HG03342 (cell line): ENCODE data around the gene FSHR.

Experiments
- ATAC-seq: cut with Tn5 transposase; IDR thresholded peaks from one replicate; pipeline ENCODE4 v1.9.1; 2021; ENCODE audit warnings: mild to moderate bottlenecking, moderate library complexity; ENCODE audit not compliant: unreplicated experiment

Gene FSHR

DNA sequence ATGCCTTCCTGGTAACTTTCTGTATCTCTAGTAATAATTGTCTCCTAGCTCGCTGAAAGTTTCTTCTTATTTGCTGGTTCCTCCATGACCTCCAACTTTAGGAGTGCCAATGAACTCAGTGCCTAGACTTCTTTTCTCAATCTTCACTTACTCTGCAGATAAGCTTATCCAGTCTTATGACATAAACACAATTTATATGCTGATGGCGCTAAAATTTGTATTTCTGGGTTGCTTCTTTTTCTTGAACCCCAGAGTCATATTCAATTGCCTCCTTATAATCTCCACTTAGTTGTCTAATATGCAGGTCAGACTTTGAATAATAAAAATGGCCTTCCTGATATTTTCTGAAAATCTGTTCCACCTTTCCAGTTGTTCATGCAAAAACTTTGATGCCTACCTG is 182.5 kb downstream of the FSHR start:
- ATAC-seq, result no peak

DNA sequence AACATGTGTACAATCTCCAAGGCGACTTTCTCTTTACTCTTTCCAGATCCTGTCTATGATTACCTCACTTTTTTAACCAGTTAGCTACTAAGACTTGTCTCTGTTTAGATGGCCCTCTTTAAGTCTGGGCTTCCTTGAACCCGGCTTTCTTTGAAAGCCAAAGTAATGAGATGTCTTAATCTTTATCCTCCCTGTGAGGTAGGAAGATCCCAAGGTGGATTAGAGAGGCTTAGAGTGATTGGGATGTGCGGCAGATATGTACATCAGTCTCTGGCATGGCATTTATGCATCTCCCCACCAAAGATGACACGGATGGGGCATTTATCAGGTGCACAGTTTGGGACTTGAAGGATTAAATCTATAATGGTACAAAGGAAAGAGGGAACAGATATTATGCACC is 186.3 kb downstream of the FSHR start:
- no peak for ATAC-seq

DNA sequence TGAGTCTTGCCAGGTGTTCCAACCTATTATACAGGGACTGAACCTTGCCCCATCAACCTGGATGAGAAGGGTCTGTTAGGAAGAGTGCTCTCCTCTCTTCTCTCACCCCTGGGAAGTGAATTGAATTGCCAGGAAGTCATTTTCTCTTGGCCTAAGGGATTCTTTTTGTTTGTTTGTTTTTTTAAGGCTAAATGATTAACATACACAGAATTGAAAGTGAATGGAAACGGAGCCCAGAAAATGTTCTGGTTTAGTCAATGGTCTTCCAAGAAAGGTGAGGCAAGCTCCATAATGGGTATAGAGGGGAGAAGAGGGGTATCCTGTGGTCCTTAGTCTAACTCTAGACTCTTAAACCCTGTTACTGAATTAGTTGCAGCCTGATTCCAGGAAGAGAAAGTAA is 189.1 kb downstream of the FSHR start:
- no peak for ATAC-seq

DNA sequence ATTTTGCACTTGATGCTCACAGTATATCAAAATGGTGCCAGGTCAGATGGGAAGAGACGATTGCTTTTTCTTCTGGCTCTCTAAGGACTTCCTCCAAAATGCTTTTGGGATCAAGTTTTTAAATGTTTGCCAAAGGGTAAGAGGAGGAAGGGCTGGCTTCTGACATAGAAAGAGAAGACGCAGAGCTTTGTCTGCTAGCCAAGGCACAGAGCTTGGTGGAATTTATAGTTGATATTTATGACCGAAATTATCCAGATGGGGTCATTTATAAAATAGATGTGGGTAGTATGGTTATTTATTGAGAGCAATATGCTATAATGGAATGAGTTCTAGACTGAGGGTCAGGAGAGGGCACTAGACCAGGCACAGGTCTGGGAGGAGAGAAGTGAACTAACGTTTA is 193.3 kb downstream of the FSHR start:
- no peak for ATAC-seq

DNA sequence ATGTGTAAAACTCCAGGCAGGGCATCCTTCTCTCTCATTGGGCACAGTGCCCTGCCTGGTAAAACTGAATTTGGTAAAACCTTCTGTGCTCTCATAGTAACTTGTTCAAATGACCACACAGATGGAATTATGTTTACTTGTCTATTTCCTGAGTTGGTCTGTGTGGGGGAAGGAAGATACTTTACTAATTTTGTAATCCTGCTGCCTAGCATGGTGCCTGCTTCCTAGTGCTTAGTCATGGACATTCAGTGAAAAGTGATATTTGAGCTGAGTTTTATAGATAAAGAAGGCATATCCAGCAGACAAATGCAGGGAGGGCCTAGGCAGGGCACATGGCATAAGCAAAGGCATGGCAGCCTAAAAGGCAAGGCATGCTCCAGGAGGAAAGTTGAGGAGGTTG is 199.4 kb downstream of the FSHR start:
- ATAC-seq, result no peak

DNA sequence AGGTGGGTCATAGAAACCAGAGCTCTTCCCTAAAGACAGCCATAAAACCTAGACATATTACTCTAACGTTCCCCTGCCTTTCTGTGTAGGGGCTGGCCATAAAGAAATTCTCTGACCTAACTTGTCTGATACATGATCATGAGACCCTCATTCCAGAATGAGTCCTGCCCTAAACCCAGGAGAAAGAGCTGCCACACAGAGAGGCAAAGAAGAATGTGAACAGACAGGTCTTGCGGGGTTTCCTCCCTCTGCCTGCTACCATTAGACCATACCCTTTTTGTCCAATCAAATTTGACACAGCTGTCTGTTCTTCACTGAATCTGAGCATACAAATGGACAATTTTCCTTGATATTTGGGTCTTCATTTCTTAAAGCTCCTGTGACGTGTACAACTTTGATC is 200.0 kb downstream of the FSHR start:
- ATAC-seq, result no peak

DNA sequence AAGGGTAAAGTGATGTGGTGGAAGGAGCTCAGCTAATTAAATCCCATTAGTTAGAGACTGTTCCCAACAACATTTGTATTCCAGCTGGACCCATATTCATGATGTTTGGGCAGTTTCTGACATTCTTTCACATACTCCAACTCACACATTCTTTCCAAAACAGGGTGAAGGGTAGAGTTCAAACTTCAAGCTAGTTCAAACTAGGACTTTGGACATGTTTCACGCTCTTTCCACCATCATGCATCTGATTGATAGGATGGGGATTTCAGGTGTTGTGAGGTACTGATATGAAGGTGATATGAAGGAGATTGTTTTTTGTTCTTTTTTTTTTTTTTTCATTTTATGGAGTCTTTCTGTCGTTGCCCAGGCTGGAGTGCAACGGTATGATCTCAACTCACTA is 201.7 kb downstream of the FSHR start:
- no peak for ATAC-seq

DNA sequence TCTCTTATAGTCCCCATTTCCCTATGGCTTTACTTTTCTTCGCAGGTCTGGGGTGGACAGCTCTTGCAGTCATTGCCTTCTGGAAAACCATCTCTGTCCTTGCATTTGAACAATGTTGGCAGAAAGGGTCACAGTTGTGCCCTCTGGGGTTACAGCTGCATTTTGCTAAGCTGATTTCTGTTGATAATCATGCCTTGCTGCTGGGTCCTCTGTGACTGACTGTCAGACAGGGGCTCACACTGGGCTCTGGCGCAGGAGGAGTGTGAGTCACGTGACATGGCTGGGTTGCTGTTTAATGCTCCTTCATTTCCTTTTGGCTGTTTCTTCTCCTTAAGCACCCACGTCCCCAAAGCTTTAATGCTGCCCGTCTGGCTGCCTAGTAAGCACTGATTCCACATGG is 202.2 kb downstream of the FSHR start:
- no peak for ATAC-seq

DNA sequence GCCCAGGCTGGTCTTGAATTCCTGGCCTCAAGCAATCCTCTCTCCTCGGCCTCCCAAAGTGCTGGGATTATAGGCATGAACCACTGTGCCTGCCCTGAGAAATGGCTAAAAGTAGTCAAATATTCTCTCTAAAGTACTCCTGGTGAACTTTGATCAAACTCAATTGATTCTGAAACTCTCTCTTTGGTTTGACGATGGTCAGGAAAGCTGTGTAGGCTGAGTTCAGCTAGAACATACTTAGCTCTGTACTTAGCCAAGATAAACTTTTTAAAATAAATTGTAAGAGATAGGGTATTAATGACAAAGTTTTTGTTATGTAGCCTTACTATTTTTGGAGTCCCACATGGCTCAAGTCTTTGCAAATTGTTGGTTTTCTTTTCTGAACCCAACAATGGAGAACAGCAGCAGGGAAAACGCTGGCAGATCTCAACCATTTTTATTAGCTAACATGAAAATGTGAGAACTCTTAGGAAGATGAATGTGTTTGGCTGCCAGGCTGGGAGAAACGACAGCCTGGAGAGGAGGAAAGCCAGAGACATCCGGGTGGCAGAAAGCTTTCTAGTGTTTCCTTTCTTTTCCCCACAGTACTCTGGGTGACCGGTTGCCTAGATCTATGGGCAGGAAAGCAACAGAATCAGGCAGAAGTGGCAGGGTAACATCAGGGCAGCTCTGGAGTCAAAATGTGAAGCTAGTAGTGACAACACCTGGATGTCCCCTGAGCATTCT is 205.8 kb downstream of the FSHR start:
- ATAC-seq, result no peak

DNA sequence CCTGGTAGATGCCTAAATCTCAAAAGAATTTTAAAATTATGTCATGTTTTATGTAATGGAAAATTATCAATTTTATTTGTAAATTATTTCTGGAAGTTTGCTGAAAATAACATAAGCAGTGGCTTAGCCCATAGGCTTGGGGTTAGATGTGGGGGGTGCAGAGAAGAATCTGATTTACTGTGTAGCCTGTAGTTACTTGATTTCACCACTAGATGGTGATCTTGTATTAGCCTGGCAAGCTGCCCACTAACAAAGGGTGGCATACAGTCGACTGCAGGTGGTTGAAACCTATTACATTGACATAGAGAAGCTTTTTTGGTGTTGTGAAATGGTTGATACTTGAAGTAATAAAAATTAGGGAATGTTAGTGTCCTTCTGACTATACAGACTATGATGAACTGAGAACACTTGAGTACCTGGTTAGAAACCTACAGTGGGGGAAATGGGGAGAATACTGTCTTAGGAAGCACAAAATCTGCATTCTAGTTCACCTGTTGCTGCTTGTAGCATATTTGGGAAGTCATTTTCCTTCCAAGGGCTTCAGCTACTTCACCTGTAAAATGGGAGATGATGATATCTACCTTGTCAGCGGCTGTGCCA is 207.8 kb downstream of the FSHR start:
- ATAC-seq, result peak; percentile 94

DNA sequence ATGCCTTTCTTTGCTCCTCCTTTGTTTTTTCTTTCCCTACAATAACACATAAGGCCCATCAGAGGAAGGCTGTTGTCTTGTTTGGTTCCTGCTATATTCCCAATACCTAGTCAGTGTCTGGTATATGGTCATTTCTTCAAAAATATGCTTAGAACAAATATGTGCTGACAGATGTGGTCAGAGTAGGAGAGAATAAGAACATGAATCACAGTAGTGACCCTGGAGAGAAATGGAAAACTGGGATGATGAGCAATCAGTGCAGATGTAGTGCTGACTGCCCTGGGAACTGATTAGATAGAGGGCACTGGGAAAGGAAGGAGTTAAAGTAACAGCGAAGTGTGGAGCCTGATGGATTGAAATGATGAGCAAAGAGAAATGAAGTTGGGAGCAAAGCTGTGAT is 209.4 kb downstream of the FSHR start:
- no peak for ATAC-seq

DNA sequence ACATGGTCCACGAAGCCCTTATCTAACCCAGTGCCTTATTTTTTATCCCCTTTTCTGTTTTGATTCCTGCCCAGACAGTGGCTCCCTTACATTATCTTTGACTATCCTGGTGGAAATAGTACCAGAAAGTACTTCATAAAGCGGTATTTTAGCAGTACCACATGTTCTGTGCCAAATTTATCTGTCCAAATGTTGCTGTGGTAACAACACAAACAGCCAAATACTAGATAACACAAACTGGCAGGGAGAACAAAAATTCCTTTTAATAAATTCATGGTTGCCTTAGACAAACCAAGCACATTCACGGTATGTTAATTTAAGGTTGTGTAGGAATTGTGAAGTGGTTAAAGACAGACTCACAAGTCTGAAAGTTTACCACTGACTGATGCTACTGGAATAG is 210.9 kb downstream of the FSHR start:
- ATAC-seq, result no peak

DNA sequence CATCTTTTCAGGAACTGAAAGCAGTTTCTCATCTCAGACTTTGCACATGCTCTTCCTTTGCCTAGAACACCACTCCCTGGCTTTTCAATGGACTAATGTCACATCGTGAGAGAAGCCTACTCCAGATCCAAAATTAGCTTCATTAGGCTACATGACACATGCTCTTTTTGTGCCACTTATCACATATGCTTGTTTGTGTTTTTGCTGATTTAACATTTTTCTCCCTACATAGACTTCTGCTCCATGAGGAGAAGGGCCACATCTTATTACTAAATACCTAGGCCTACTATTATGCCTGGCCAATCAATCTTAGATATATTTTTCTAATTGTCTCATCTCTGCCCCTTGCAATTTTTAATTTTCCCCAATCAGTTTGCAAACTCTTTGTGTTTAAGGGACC is 212.4 kb downstream of the FSHR start:
- no peak for ATAC-seq

DNA sequence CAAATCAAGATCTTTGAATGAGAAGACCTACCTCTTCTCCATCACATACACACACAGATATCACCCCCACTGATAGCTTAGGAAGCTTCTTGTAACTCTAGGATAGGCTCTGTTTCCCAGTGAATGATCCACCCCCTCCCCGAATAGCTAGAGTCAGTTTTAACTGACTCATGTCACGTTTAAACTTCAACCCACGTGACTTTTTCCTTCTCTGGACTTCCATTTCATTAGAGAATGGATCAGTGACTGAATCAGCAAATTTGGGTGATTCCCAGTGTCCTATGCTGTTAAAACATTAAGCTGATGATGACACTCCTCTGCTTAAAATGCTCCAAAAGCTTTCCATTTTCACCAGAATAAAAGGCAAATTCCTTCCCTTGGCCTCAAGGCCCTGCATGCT is 212.9 kb downstream of the FSHR start:
- no peak for ATAC-seq

DNA sequence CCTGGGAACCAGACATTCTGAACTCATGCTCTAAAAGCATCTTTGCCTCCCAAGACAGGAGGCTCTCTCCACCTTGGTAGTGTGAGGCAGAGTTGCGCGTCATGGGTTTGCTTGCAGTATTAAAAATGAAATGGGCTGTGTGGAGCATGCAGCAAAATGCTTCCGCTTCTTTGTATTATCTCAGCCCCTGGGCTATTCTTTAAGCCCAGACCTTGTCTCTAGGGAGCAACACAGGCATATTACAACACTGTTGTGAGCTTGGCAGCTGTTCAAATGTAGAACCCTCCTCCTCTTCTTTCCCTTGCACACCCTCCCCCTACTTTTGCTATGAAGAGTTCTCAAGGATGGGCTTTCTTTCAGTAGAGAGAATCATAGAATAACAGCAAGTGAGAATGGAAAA is 213.7 kb downstream of the FSHR start:
- ATAC-seq, result no peak

DNA sequence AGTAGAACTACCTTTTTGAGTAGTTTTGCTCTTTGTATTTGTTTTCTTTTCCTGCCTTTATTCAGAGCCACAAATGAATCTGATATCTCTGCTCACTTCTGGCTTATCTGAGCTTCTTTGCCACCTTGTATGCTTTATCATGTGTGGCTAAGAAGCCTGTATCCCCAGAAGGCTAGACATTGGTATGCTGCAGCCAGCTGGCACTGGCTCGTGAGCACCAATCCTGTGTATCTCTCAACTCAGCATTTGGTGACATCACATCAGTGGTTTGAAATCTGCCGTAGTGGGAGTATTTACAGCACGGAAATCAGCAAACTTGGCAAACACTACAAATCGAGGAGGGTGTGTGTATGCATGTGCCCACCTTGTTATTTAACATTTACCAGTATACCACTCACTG is 215.1 kb downstream of the FSHR start:
- no peak for ATAC-seq

DNA sequence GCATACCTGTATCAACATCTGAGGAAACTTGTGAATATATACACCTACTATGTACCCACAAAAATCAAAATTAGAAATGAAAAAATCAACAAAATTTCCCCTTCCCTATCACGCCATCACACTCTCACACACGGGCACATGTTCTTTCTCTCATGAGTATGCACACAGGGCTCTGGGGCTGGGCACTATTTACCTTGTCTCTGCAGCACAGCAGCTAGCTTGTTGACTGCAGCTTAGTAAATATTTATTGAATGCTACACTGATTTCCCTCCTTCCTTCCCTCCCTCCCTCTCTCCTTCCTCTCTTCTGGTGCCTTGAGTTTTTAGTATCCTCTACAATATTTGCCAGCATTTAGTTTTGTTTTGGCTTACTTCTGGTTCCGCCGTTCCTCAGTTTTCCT is 216.1 kb downstream of the FSHR start:
- ATAC-seq, result no peak

DNA sequence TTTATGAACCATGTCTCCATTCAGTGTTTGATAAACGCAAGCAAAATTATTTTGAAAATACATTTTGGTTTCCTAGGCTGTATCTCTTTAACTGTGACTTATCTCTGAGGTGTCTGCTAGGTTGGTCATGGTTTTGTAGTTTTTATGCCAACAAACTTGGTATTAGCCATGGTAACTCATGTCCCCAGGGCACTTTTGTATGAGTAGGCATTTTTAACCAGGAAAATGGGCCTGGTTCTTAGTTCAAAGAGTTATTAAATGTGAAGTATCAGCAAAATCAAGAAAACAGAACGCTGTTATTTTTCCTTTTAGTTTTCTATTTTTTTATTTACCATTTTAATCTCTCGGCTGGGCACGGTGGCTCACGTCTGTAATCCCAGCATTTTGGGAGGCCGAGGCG is 219.5 kb downstream of the FSHR start:
- ATAC-seq, result no peak

DNA sequence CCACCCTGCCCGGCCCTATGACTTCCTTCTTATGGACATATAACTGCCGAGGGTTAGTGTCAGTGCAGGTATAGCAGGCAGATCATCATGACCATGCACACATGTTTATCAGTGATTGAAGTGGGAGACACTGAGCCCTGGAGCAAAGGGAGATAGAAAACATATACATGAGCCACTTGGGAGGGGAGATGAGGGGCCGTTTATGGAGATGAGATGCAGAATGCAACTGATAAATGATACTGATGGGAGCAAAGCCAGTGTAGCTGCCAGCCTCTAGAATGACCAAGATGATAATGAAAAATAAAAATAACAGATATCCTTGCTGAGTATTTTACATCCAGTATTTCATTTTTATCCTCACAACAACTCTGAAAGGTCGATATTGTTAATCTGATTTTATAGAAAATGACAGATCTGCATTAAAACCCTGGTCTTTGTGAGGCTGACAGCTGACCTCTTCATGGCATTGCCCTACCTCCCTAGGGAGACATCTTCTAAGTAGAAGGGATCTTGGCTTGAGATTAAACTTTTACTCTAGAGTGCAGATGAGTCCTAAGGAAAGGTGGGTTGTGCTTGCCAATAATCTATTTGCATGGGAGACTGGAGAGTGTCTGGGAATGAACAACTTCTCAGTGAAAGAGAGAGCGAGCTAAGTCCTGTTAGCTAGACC is 220.4 kb downstream of the FSHR start:
- ATAC-seq, result no peak

DNA sequence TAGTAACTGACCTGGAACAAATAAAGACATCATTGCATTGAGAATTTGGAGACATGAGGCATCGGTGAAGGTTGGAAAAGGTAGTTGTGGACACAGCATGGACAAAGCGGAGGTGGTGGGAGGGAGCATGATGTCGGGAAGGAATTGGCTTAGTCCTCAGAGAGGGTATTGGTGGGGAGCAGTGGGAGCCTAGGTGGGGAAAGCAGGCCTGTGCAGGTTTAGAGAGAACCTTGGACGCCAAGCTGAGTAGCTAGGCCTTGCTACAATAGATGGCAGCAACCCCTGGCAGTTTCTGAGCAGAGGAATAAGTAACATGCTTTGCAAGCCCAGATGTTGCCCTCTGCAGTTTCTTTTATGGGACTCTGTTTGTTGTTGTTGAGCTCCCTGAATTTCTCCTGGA is 221.6 kb downstream of the FSHR start:
- ATAC-seq, result no peak

DNA sequence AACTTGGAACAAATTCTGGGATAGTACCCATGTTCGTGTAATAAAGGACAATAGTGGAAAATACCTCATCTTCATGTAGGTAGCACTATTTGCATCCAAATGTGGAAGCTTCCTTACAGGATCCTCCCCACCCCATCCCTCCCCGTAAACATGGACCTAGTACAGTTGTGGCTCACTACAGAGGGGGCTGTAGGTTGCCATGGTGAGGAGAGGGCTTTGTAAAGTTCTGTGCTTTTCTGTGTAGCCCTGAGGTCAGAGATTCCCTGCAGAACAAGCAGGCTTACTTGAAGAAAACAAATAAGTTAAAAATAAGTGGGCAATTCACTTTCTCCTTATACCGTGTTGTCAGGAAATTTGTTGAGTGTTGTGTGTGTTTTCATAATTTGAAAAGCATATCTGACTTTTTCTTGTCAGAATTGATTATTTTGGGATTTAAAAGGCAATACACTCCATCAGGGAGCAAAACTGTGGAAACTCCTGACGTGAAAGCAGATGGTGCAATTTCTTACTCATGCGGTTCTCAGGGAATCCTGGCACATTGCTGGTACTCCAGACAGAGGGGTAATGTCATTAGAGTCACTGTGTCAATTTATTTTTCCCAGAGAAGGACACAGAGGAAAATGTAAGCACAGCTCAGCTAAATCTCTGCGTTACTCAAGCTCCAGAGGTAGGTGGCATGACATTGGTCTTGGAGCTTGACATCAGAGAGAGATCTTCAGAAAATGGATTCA is 224.6 kb downstream of the FSHR start:
- ATAC-seq, result no peak

DNA sequence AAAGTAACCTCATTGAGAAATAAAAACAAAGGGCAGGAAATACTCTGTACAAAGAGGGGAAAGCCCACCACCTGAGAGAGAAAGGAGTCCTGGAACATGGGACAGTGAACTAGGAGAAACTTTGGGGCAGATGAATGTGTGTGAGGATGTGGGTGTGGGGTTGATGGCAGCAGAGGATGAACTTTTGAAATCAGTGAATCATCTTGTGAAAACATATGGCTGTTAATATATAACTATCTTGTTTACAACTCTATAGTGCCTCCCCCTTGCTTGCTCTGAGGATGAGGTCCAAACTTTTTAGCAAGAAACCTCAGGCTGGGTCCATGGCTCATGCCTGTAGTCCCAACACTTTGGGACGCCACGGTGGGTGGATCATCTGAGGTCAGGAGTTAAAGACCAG is 227.0 kb downstream of the FSHR start:
- ATAC-seq, result no peak
